ENCODE results near the gene FNBP1L. TPM values are rescaled to one million over a fixed set of nuclear protein-coding genes. Genes with fewer than 3 reads are reported as not detected.

Gene FNBP1L
- total and polyA plus RNA-seq, 9 of the 15 experiments (the other 6 are each of a cell fraction or from before 2014, with no cell fraction given) = 1.4 to 6.9 (median 5.9) TPM

GRCh38 chr1:93567255-93567918 lies 119.5 kb downstream of the FNBP1L start (continued):
- TF ChIP-seq ETV5 (CRISPR knock-in tag; IDR thresholded peaks at IDR 0.05; ENCODE audit: low read depth) (no peak), ZNF431 (CRISPR knock-in tag; IDR thresholded peaks at IDR 0.05) (peak; percentile 54; the same call in 1 of the 2 replicates), LARP7 (IDR thresholded peaks at IDR 0.05) (no peak), ARID3A (IDR thresholded peaks at IDR 0.05; ENCODE audit: borderline replicate concordance, low read depth, low read length) (peak; percentile 60; the same call in 1 of the 2 replicates), NELFE (IDR thresholded peaks at IDR 0.05; ENCODE audit: insufficient read depth, insufficient read length) (no peak), MAFK (IDR thresholded peaks at IDR 0.05; ENCODE audit: low read length) (0 out of 2 replicates have a peak, but pooled peaks have one; percentile 9), MED1 (CRISPR knock-in tag; IDR thresholded peaks at IDR 0.05; ENCODE audit: borderline replicate concordance) (no peak), ZKSCAN3 (CRISPR knock-in tag; IDR thresholded peaks at IDR 0.05) (no peak), HDAC1 (IDR thresholded peaks at IDR 0.05) (peak in 1 of 2 experiments; percentile 90; a peak in 2 of 4 replicates), SAP30 (IDR thresholded peaks at IDR 0.05; ENCODE audit: borderline replicate concordance, insufficient read depth, low read depth, low read length, poor library complexity, severe bottlenecking) (no peak), NFXL1 (CRISPR knock-in tag; IDR thresholded peaks at IDR 0.05) (no peak), HMGN3 (IDR thresholded peaks at IDR 0.05; ENCODE audit: borderline replicate concordance, extremely low read depth, insufficient read length, low read depth, low read length) (no peak), TFAP4 (CRISPR knock-in tag; IDR thresholded peaks at IDR 0.05; ENCODE audit: borderline replicate concordance) (peak; percentile 93), MTF1 (CRISPR knock-in tag; IDR thresholded peaks at IDR 0.05; ENCODE audit: borderline replicate concordance) (no peak), SETDB1 (IDR thresholded peaks at IDR 0.05; ENCODE audit: low read length) (no peak), STAT6 (CRISPR knock-in tag; IDR thresholded peaks at IDR 0.05) (no peak; the same call in 1 of the 2 replicates), GTF2E2 (tag; IDR thresholded peaks at IDR 0.05) (no peak)
- TF ChIP-seq, protein P1, sequence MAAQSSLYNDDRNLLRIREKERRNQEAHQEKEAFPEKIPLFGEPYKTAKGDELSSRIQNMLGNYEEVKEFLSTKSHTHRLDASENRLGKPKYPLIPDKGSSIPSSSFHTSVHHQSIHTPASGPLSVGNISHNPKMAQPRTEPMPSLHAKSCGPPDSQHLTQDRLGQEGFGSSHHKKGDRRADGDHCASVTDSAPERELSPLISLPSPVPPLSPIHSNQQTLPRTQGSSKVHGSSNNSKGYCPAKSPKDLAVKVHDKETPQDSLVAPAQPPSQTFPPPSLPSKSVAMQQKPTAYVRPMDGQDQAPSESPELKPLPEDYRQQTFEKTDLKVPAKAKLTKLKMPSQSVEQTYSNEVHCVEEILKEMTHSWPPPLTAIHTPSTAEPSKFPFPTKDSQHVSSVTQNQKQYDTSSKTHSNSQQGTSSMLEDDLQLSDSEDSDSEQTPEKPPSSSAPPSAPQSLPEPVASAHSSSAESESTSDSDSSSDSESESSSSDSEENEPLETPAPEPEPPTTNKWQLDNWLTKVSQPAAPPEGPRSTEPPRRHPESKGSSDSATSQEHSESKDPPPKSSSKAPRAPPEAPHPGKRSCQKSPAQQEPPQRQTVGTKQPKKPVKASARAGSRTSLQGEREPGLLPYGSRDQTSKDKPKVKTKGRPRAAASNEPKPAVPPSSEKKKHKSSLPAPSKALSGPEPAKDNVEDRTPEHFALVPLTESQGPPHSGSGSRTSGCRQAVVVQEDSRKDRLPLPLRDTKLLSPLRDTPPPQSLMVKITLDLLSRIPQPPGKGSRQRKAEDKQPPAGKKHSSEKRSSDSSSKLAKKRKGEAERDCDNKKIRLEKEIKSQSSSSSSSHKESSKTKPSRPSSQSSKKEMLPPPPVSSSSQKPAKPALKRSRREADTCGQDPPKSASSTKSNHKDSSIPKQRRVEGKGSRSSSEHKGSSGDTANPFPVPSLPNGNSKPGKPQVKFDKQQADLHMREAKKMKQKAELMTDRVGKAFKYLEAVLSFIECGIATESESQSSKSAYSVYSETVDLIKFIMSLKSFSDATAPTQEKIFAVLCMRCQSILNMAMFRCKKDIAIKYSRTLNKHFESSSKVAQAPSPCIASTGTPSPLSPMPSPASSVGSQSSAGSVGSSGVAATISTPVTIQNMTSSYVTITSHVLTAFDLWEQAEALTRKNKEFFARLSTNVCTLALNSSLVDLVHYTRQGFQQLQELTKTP (IDR thresholded peaks at IDR 0.05; ENCODE audit: low read depth in 1 of 2, partially characterized antibody in 2 of 2) = peak; percentile 22 to 74
